ENCODE measurements around the gene MAPK10. TPM values are rescaled to one million over a fixed set of nuclear protein-coding genes. Genes with fewer than 3 reads are reported as not detected.

Gene MAPK10
- total RNA-seq, 3 donors from 2014 or later = 4.2 to 19.2 (median 4.9) TPM

GRCh38 chr4:86141161-86141560, 218.7 kb downstream of the MAPK10 start:
- no peaks in the 10 kb centered on the region for H3K4me1 ChIP-seq (ENCODE audit: low read depth)
- ATAC-seq (no peak), DNase-seq (no peak)
- no peaks in the 10 kb centered on the region for H3K36me3 ChIP-seq (ENCODE audit: low read depth)
- no peak overlapping the region for H3K4me3 ChIP-seq
- H3K9me3 ChIP-seq = no peaks in the 10 kb centered on the region
- intact Hi-C loops (cut with DNase I, micrococcal nuclease) = no loop called here
- no peak for TF ChIP-seq CTCF (IDR thresholded peaks at IDR 0.05)

- no peak for TF ChIP-seq CTCF (IDR thresholded peaks at IDR 0.05)
- Histone ChIP-seq H3K36me3 (ENCODE audit: low read depth) (no peaks in the 10 kb centered on the region), H3K4me1 (ENCODE audit: low read depth) (no peaks in the 10 kb centered on the region), H3K4me3 (no peak overlapping the region), H3K9me3 (no peaks in the 10 kb centered on the region)
- intact Hi-C loops (cut with DNase I, micrococcal nuclease) = no loop called here
- ATAC-seq (no peak), DNase-seq (no peak)
Measured at GRCh38 chr4:86132468-86132867, 227.4 kb downstream of the MAPK10 start.

DNA sequence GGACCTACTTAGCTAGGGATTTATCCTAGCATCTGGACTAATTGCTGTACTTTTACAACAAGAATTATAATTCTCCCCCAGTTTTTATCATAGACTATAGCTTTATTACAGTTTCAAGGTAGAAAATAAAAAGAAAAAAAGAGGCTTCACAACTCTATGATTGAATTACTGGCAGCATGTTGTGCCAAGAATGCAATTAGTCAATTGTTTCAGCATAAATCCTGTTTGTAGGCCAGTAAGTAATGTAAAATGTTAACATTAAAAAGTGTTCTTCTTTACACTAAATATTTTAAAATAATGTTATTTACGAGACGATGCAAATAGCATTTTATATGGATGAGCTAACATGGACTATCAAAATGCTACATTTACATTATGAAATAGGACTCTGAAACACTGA, 228.4 kb downstream of the MAPK10 start:
- intact Hi-C loops (cut with DNase I, micrococcal nuclease) = no loop called here

GRCh38 chr4:86130160-86130933, 229.5 kb downstream of the MAPK10 start:
- Histone ChIP-seq H3K4me3 (no peak overlapping the region), H3K4me1 (ENCODE audit: low read depth) (no peaks in the 10 kb centered on the region), H3K36me3 (ENCODE audit: low read depth) (no peaks in the 10 kb centered on the region), H3K9me3 (no peaks in the 10 kb centered on the region)
- intact Hi-C loops (cut with DNase I, micrococcal nuclease) = no loop called here
- no peak for ATAC-seq
- no peak for DNase-seq
- TF ChIP-seq CTCF (IDR thresholded peaks at IDR 0.05) = no peak

More for the DNA sequence above, 228.4 kb downstream of the MAPK10 start:
- no peak for TF ChIP-seq CTCF (IDR thresholded peaks at IDR 0.05)
- Histone ChIP-seq H3K4me1 (ENCODE audit: low read depth) (no peaks in the 10 kb centered on the region), H3K9me3 (no peaks in the 10 kb centered on the region), H3K4me3 (no peak overlapping the region), H3K36me3 (ENCODE audit: low read depth) (no peaks in the 10 kb centered on the region)
- DNase-seq = no peak
- no peak for ATAC-seq

GRCh38 chr4:86129546-86129945, 230.3 kb downstream of the MAPK10 start:
- no peak for DNase-seq
- no peak for ATAC-seq
- intact Hi-C loops (cut with DNase I, micrococcal nuclease) = no loop called here
- no peak for TF ChIP-seq CTCF (IDR thresholded peaks at IDR 0.05)
- no peaks in the 10 kb centered on the region for H3K36me3 ChIP-seq (ENCODE audit: low read depth)
- H3K9me3 ChIP-seq = no peaks in the 10 kb centered on the region
- no peak overlapping the region for H3K4me3 ChIP-seq
- no peaks in the 10 kb centered on the region for H3K4me1 ChIP-seq (ENCODE audit: low read depth)
